Immature natural killer cell (primary cell): ENCODE data around the gene PPM1N. TPM values are rescaled to one million over a fixed set of nuclear protein-coding genes. Genes with fewer than 3 reads are reported as not detected.

Experiments
- DNase-seq, 3 donors: peaks; one replicate each; pipeline ENCODE4 v3.0.0; 2022; ENCODE audit warnings: mixed read lengths in 1 of 3
- H3K27ac Mint-ChIP-seq, 6 donors: one replicate each; pipeline ENCODE4 v1.8.0; 2020; ENCODE audit warnings: mixed read lengths in 6 of 6, mild to moderate bottlenecking in 5 of 6, inconsistent platforms in 4 of 6, moderate library complexity in 3 of 6
- H3K27me3 Mint-ChIP-seq, 3 donors: one replicate each; pipeline ENCODE4 v1.8.0; 2020 to 2021; ENCODE audit warnings: low read depth in 3 of 3, mild to moderate bottlenecking in 3 of 3, mixed read lengths in 3 of 3, moderate library complexity in 3 of 3, inconsistent platforms in 1 of 3
- H3K36me3 Mint-ChIP-seq, 3 donors: one replicate each; pipeline ENCODE4 v1.8.0; 2020; ENCODE audit warnings: mixed read lengths in 3 of 3, inconsistent platforms in 2 of 3, mild to moderate bottlenecking in 2 of 3
- H3K4me1 Mint-ChIP-seq, 2 donors: one replicate each; pipeline ENCODE4 v1.8.0; 2020; ENCODE audit warnings: inconsistent platforms in 2 of 2, mild to moderate bottlenecking in 2 of 2, mixed read lengths in 2 of 2, moderate library complexity in 1 of 2
- H3K4me3 Mint-ChIP-seq, 5 donors: one replicate each; pipeline ENCODE4 v1.8.0; 2020; ENCODE audit warnings: mild to moderate bottlenecking in 5 of 5, mixed read lengths in 5 of 5, inconsistent platforms in 3 of 5, moderate library complexity in 3 of 5
- H3K9me3 Mint-ChIP-seq, 6 donors: one replicate each; pipeline ENCODE4 v1.8.0; 2020; ENCODE audit warnings: mild to moderate bottlenecking in 6 of 6, mixed read lengths in 6 of 6, inconsistent platforms in 4 of 6, moderate library complexity in 3 of 6
- polyA plus RNA-seq, 3 donors: library from polyadenylated mRNA; unstranded; fragments of 300-500 nt; fragmentation: Illumina TruSeq; gene quantifications; one replicate each; pipeline ENCODE4 v1.2.3, GENCODE V29; 2021

PPM1N gene
- polyA plus RNA-seq, 3 donors from 2014 or later: 3.9 to 5.7 (median 4.0) TPM

DNA sequence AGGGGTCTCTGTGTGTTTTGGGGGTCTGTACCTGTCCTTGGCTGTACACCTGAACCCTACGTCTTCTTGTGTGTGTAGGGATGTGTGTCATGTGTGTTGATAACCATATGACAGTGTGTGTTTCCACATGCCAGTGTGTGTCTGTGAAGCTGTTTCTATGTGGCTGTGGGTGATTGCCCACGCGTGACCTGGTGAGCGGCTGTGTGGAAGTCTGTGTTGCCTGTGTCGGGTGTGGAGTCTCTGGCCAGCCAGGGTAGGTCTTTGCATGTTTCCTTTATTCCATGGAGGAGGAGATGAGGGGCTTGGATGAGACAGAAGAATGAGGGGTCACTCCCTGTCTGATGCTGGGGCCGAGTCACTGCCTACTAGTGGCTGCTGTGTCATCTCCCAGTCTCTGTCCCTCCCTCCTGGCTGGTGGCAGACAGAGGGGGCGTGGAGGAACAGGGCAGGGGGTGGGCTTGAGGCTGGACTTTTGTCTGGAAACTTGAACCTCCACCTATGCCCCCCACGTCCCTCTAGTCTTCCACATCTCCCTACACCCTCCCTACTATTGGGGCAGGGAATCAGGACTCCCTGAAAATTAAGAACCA lies 33.3 kb upstream of the PPM1N start:
- DNase-seq: no peak
- Mint-ChIP-seq H3K4me1 (peaks cover 20 to 24% of the 10 kb centered on the region in 2 donors), H3K36me3 (no peaks in the 10 kb centered on the region), H3K4me3 (no peak overlapping the region), H3K9me3 (no peaks in the 10 kb centered on the region), H3K27me3 (peaks cover 27 to 35% (median 30%) of the 10 kb centered on the region in 3 donors), H3K27ac (peak overlapping the region in 4 of 6 donors; percentile 31 to 99 (median 58))

DNA sequence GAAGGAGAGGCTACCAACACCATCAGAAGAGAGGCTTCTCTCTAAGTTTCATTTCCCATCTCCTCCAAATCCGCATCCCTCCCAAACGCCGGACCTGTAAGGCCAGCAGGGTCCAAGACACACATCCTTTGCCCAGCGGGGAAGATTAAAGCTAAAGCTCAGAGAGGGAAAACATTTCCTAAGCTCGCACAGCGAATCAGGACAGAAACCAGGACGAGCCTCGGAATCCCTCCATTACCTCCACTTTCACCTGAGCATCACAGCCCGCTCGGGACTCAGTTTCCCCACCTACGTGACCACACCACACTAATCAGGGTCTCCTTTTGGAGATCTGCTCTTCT lies 31.2 kb upstream of the PPM1N start:
- Mint-ChIP-seq H3K27ac (peak overlapping the region; percentile 97 to 99 (median 98)), H3K4me1 (peaks cover 32% of the 10 kb centered on the region in 2 donors), H3K27me3 (peaks cover 45 to 50% (median 47%) of the 10 kb centered on the region in 3 donors), H3K4me3 (peak overlapping the region; percentile 92 to 93 (median 93)), H3K9me3 (no peaks in the 10 kb centered on the region), H3K36me3 (peaks cover 0 to 6% (median 0%) of the 10 kb centered on the region in 3 donors)
- DNase-seq: no peak

DNA sequence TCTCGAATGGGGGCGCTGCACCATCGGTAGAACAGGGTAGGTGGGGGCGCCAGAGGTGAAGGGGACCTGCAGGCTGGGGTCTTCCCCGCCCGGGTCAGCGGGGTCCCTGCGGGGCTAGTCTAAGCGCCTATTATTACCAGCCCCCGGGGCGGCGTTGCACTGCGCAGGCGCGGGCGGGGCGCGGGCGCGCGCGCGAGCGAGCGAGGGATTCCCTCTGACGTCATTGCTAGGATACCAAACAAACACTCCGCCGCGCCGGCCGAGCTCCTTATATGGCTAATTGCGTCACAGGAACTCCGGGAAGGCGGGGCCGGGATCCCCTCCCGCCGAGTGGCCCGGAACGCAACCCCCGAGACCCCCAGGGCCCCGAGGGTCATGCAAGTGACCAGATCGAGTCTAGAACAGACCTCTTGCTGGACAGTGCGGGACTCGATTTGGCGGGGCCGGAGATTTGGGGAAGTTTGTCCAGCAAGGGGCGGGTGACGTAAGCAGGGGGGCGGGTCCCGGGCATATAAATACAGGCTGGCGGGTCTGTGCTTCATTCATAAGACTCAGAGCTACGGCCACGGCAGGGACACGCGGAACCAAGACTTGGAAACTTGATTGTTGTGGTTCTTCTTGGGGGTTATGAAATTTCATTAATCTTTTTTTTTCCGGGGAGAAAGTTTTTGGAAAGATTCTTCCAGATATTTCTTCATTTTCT lies 30.6 kb upstream of the PPM1N start, which contains the start of gene FOSB:
FOSB (plus strand) TSS at position 541 of the 703 bp plus-strand sequence. CDS start 591 bp downstream, outside the sequence.
- Mint-ChIP-seq H3K27me3 (peaks cover 50 to 55% (median 52%) of the 10 kb centered on the region in 3 donors), H3K36me3 (peaks cover 0 to 6% (median 0%) of the 10 kb centered on the region in 3 donors), H3K27ac (peak within 1 kb of the TSS; percentile 97 to 99 (median 98)), H3K9me3 (no peaks in the 10 kb centered on the region), H3K4me1 (peaks cover 34 to 36% of the 10 kb centered on the region in 2 donors), H3K4me3 (peak within 1 kb of the TSS; percentile 92 to 93 (median 93))
- peak; percentile 98 for DNase-seq

DNA sequence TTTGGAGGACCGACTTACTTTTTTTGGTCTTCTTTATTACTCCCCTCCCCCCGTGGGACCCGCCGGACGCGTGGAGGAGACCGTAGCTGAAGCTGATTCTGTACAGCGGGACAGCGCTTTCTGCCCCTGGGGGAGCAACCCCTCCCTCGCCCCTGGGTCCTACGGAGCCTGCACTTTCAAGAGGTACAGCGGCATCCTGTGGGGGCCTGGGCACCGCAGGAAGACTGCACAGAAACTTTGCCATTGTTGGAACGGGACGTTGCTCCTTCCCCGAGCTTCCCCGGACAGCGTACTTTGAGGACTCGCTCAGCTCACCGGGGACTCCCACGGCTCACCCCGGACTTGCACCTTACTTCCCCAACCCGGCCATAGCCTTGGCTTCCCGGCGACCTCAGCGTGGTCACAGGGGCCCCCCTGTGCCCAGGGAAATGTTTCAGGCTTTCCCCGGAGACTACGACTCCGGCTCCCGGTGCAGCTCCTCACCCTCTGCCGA lies 30.0 kb upstream of the PPM1N start:
- Mint-ChIP-seq H3K4me1 (peaks cover 39 to 41% of the 10 kb centered on the region in 2 donors), H3K36me3 (peaks cover 0 to 6% (median 0%) of the 10 kb centered on the region in 3 donors), H3K9me3 (no peaks in the 10 kb centered on the region), H3K27ac (peak overlapping the region; percentile 97 to 99 (median 98)), H3K4me3 (peak overlapping the region; percentile 92 to 93 (median 93)), H3K27me3 (peaks cover 54 to 61% (median 58%) of the 10 kb centered on the region in 3 donors)
- peak in 1 of 3 donors; percentile 79 for DNase-seq

DNA sequence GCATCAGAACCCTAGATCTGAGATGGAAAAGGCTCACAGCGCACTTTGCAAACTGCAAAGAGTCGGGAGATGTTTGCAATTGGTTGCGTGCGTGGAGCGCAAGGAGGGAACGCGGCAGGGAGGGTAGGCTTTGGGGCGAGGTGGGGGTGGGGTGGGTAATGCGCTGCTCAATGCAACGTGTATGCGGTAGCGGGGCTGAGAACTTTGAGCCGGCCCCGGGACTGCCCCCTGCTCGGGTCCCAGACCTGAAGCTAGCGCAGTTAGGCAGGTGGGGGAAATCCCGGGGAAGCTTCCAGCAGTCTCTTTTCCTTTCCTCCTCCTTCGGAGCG lies 29.5 kb upstream of the PPM1N start:
- H3K9me3 Mint-ChIP-seq: no peaks in the 10 kb centered on the region

DNA sequence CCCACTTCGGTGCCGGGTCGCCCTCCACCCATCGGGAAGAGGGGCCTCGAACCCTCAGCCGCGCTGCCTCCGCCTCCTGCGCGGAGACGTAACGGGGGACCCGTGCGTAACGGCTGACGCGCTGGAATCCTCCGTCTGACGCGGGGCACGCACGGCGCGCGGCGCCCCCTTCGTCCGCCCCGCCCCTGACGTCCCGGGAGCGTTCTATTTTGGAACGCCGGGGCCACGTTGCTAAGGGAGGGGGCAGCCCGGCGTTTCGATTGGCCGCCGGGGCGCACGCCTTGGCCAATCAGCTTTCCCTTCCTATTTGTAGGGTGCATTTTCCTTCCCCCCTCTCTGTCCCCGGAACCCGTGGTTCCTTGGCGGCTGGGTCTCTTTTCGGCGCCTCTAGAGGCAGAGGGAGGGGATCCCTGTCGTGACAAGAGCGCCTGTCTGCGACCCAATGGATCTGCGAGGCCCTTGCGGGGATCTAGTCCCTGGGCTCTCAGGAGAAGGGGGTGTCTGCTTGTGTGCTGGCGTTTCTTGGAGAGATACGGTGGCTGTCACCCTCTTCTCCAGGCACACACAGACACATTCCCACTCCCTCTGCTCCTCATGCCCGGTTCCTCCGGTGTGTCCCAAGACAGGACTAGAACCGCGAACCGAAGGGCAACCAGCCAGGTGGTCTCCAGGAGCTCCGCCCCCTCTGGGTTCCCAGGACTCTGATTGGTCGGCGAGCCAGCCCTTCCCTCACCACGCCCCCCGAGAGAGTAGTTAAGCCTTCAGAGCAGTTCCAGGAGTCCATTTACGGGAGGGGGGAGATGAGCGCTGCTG lies 28.9 kb upstream of the PPM1N start:
- DNase-seq: peak; percentile 96 to 97 (median 97)
- Mint-ChIP-seq H3K9me3 (no peaks in the 10 kb centered on the region), H3K27me3 (peaks cover 64 to 73% (median 70%) of the 10 kb centered on the region in 3 donors), H3K4me3 (peak overlapping the region; percentile 92 to 93 (median 93)), H3K27ac (peak overlapping the region; percentile 97 to 99 (median 98)), H3K36me3 (peaks cover 0 to 6% (median 0%) of the 10 kb centered on the region in 3 donors), H3K4me1 (peaks cover 42 to 44% of the 10 kb centered on the region in 2 donors)

More for the DNA sequence above, 29.5 kb upstream of the PPM1N start:
- H3K27ac Mint-ChIP-seq: peak overlapping the region; percentile 97 to 99 (median 98)
- no peak for DNase-seq
- H3K4me1 Mint-ChIP-seq: peaks cover 41 to 42% of the 10 kb centered on the region in 2 donors
- peaks cover 59 to 67% (median 64%) of the 10 kb centered on the region in 3 donors for H3K27me3 Mint-ChIP-seq
- H3K4me3 Mint-ChIP-seq: peak overlapping the region; percentile 92 to 93 (median 93)
- peaks cover 0 to 6% (median 0%) of the 10 kb centered on the region in 3 donors for H3K36me3 Mint-ChIP-seq

DNA sequence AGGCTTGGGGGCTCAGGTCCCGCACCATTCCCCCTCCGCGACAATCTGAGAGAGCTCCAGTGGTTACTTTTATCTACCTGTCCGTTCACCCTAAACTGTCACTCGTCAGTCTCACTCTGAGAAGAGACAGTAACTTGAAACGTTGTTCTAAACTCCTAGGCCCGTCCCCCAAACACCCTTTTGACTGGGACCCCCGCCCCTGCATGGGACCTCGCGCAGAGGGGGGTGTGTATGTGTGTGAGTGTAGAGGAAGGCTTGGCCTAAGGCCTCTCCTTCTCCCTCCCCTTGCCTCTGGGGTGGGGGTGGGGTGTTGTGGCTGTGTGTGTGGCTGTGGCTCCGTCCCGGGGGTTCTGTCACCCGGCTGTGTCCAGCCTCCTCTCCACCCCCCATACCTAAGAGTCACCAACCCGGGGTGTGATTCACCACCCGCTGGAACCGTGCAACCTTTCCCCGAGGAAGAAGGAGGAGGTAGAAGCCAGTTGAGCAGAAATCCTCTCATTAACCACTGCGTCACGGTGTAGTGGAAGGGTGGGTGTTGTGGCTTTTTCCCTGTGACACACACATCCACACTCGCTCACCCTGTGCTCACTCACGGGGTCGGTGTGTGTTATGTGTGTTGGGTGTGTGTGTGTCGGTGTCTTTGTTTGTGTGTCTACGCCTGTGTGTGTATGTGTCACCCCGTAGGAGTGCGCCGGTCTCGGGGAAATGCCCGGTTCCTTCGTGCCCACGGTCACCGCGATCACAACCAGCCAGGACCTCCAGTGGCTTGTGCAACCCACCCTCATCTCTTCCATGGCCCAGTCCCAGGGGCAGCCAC lies 28.1 kb upstream of the PPM1N start:
- H3K27me3 Mint-ChIP-seq: peaks cover 71 to 81% (median 78%) of the 10 kb centered on the region in 3 donors
- H3K4me1 Mint-ChIP-seq: peaks cover 49 to 52% of the 10 kb centered on the region in 2 donors
- DNase-seq: peak in 1 of 3 donors; percentile 55

DNA sequence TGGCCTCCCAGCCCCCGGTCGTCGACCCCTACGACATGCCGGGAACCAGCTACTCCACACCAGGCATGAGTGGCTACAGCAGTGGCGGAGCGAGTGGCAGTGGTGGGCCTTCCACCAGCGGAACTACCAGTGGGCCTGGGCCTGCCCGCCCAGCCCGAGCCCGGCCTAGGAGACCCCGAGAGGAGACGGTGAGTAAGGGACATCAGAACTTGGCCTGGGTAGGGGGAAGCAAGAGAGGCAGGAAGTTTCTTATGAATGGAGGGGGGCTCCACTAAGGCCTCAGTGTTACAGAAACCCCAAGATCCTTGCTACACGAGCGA lies 27.5 kb upstream of the PPM1N start:
- H3K36me3 Mint-ChIP-seq: peaks cover 0 to 6% (median 0%) of the 10 kb centered on the region in 3 donors
- peaks cover 76 to 84% (median 84%) of the 10 kb centered on the region in 3 donors for H3K27me3 Mint-ChIP-seq
- no peaks in the 10 kb centered on the region for H3K9me3 Mint-ChIP-seq
- DNase-seq: peak in 2 of 3 donors; percentile 28 to 37
- peak overlapping the region; percentile 10 to 93 (median 92) for H3K4me3 Mint-ChIP-seq
- H3K4me1 Mint-ChIP-seq: peaks cover 54 to 58% of the 10 kb centered on the region in 2 donors
- peak overlapping the region in 5 of 6 donors; percentile 59 to 99 (median 97) for H3K27ac Mint-ChIP-seq

More for the DNA sequence above, 28.1 kb upstream of the PPM1N start:
- H3K4me3 Mint-ChIP-seq: peak overlapping the region; percentile 92 to 93 (median 93)
- H3K9me3 Mint-ChIP-seq: no peaks in the 10 kb centered on the region
- peaks cover 0 to 6% (median 0%) of the 10 kb centered on the region in 3 donors for H3K36me3 Mint-ChIP-seq
- H3K27ac Mint-ChIP-seq: peak overlapping the region; percentile 97 to 99 (median 98)

DNA sequence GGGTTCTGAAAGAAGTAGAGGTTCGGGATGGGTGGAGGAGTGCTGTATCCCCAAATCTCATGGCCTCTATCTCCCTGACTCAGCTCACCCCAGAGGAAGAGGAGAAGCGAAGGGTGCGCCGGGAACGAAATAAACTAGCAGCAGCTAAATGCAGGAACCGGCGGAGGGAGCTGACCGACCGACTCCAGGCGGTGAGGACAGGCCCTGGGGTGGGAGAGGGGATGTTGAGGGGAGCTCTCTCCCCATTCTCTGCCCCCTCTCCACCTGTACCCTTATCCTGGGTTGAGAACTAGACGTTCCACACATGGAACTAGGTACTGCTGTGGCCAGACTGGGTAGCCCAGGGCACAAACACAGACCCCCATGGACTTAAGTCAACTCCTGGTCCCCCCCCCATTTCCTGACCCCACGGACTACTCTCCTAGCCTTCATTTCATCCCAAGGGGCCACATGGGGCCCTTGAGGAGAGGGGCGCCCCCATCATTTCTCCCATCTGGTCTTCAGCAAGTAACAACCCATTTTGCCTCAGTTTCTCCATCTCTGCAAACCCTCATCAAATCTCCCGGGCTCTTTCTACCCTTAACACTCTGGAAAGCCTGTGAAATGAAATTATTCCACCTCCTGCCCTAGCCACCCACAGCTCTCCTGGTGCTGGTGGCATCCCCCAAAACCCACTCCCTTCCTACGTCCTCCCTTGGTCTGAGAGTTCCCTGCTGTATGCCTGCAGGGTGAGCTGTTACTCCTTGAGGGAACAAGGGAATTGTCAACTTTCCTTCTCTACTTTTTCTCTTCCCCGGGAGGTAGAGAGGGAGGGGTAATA lies 26.9 kb upstream of the PPM1N start:
- no peaks in the 10 kb centered on the region for H3K9me3 Mint-ChIP-seq
- peak overlapping the region in 4 of 5 donors; percentile 10 to 93 (median 39) for H3K4me3 Mint-ChIP-seq
- H3K36me3 Mint-ChIP-seq: peaks cover 0 to 6% (median 0%) of the 10 kb centered on the region in 3 donors
- no peak for DNase-seq
- peak overlapping the region; percentile 34 to 99 (median 69) for H3K27ac Mint-ChIP-seq
- H3K4me1 Mint-ChIP-seq: peaks cover 56 to 64% of the 10 kb centered on the region in 2 donors
- H3K27me3 Mint-ChIP-seq: peaks cover 79 to 86% (median 85%) of the 10 kb centered on the region in 3 donors

DNA sequence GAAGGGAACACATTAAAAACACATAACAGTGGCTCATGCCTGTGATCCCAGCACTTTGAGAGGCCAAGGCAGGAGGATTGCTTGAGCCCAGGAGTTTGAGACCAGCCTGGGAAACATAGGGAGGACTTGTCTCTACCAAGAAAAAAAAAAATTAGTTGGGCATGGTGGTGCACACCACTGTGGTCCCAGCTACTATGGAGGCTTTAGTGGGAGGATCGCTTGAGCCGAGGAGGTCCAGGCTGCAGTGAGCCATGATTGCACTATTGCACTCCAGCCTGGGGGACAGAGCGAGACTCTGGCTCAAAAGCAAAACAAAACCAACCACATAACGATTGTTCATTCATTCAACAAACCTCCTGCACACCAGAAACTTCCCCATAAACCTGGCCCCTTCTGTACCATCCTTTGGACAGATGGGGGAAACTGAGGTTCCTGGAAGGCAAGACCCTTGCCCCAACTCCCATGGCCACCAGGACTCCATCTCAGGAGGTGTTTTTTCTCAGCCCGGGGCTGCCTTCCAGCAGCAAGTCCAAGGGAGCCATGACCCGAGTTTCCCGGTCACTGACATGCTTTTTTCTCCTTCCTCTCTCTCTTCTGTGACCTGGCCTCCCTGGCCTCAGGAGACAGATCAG lies 26.2 kb upstream of the PPM1N start:
- peaks cover 0 to 6% (median 0%) of the 10 kb centered on the region in 3 donors for H3K36me3 Mint-ChIP-seq
- peak overlapping the region in 4 of 6 donors; percentile 4 to 74 (median 54) for H3K27ac Mint-ChIP-seq
- peaks cover 59 to 67% of the 10 kb centered on the region in 2 donors for H3K4me1 Mint-ChIP-seq
- no peaks in the 10 kb centered on the region for H3K9me3 Mint-ChIP-seq
- DNase-seq: peak; percentile 14 to 24 (median 24)
- H3K27me3 Mint-ChIP-seq: peaks cover 78 to 88% (median 87%) of the 10 kb centered on the region in 3 donors
- H3K4me3 Mint-ChIP-seq: peak overlapping the region in 4 of 5 donors; percentile 10 to 48 (median 27)

DNA sequence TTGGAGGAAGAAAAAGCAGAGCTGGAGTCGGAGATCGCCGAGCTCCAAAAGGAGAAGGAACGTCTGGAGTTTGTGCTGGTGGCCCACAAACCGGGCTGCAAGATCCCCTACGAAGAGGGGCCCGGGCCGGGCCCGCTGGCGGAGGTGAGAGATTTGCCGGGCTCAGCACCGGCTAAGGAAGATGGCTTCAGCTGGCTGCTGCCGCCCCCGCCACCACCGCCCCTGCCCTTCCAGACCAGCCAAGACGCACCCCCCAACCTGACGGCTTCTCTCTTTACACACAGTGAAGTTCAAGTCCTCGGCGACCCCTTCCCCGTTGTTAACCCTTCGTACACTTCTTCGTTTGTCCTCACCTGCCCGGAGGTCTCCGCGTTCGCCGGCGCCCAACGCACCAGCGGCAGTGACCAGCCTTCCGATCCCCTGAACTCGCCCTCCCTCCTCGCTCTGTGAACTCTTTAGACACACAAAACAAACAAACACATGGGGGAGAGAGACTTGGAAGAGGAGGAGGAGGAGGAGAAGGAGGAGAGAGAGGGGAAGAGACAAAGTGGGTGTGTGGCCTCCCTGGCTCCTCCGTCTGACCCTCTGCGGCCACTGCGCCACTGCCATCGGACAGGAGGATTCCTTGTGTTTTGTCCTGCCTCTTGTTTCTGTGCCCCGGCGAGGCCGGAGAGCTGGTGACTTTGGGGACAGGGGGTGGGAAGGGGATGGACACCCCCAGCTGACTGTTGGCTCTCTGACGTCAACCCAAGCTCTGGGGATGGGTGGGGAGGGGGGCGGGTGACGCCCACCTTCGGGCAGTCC lies 25.5 kb upstream of the PPM1N start:
- no peaks in the 10 kb centered on the region for H3K9me3 Mint-ChIP-seq
- peaks cover 72 to 85% (median 84%) of the 10 kb centered on the region in 3 donors for H3K27me3 Mint-ChIP-seq
- H3K27ac Mint-ChIP-seq: peak overlapping the region in 3 of 6 donors; percentile 53 to 84 (median 69)
- peaks cover 0 to 6% (median 0%) of the 10 kb centered on the region in 3 donors for H3K36me3 Mint-ChIP-seq
- peaks cover 61 to 71% of the 10 kb centered on the region in 2 donors for H3K4me1 Mint-ChIP-seq
- H3K4me3 Mint-ChIP-seq: peak overlapping the region in 4 of 5 donors; percentile 36 to 73 (median 60)
- peak; percentile 26 to 43 (median 40) for DNase-seq
